PC-3 (cell line): ENCODE data around the gene SERINC2. TPM values are rescaled to one million over a fixed set of nuclear protein-coding genes. Genes with fewer than 3 reads are reported as not detected.

Experiments
- ATAC-seq: fragments of 200-7000 bp; cut with Tn5 transposase; 2 replicates; pipeline ENCODE4 v1.9.1; 2020; ENCODE audit warnings: mild to moderate bottlenecking, moderate library complexity
- BruUV-seq: library from RNA; stranded (reverse); fragments of 400-500 nt; replicated peaks from 2 replicates; lab custom pipeline; 2021; lab: Mats Ljungman, UMichigan
- CTCF ChIA-PET: fragments of 300-600 bp; sonication (Branson Sonifier 250); formaldehyde crosslinking; loops from one replicate; lab custom pipeline; 2022; ENCODE audit warnings: antibody characterized with exemption; lab: Charles Lee
- POLR2A ChIA-PET: fragments of 300-600 bp; sonication (Branson Sonifier 250); formaldehyde crosslinking; loops from one replicate; lab custom pipeline; 2022; ENCODE audit warnings: antibody characterized with exemption; ENCODE audit not compliant: unreplicated experiment; lab: Charles Lee
- DNase-seq: peaks from one replicate; pipeline ENCODE4 v3.0.0-alpha.2; 2015
- H2AFZ ChIP-seq: fragments of 300-600 bp; sonication (generic); 2 replicates; pipeline ENCODE4 v1.6.0; 2016; ENCODE audit warnings: antibody characterized with exemption, low read length
- H3F3A ChIP-seq: fragments of 300-600 bp; sonication (generic); one replicate; pipeline ENCODE4 v1.6.0; 2017; ENCODE audit warnings: antibody characterized with exemption, low read length, control low read depth, mild to moderate bottlenecking; ENCODE audit not compliant: unreplicated experiment
- H3K27ac ChIP-seq: fragments of 300-600 bp; sonication (generic); 2 replicates; pipeline ENCODE4 v1.5.1; 2016; ENCODE audit warnings: mild to moderate bottlenecking, low read length
- H3K27me3 ChIP-seq: fragments of 300-600 bp; sonication (generic); 2 replicates; pipeline ENCODE4 v1.6.1; 2016; ENCODE audit warnings: low read length, mixed read lengths
- H3K36me3 ChIP-seq: fragments of 300-600 bp; sonication (generic); 2 replicates; pipeline ENCODE4 v1.6.1; 2016; ENCODE audit warnings: low read depth, mixed run types, low read length, mixed read lengths
- H3K4me1 ChIP-seq: fragments of 300-600 bp; sonication (generic); 2 replicates; pipeline ENCODE4 v1.5.1; 2016; ENCODE audit warnings: low read length; ENCODE audit not compliant: insufficient read depth
- H3K4me2 ChIP-seq: fragments of 300-600 bp; sonication (generic); 2 replicates; pipeline ENCODE4 v1.6.0; 2016; ENCODE audit warnings: low read length
- H3K4me3 ChIP-seq: fragments of 300-600 bp; sonication (generic); 2 replicates; pipeline ENCODE4 v1.5.1; 2016; ENCODE audit warnings: mild to moderate bottlenecking, low read length, mixed read lengths
- H3K79me2 ChIP-seq: fragments of 300-600 bp; sonication (generic); 2 replicates; pipeline ENCODE4 v1.6.1; 2017; ENCODE audit warnings: low read length, mixed read lengths
- H3K9ac ChIP-seq: fragments of 300-600 bp; sonication (generic); 2 replicates; pipeline ENCODE4 v1.6.0; 2016; ENCODE audit warnings: mild to moderate bottlenecking, low read length
- H3K9me2 ChIP-seq: fragments of 300-600 bp; sonication (generic); replicated peaks from 2 replicates; pipeline ENCODE4 v1.6.1; 2016; ENCODE audit warnings: mixed run types, low read length, mixed read lengths
- H3K9me3 ChIP-seq: fragments of 300-600 bp; sonication (generic); 2 replicates; pipeline ENCODE4 v1.6.1; 2016; ENCODE audit warnings: low read length, mixed read lengths
- H4K20me1 ChIP-seq: fragments of 300-600 bp; sonication (generic); 2 replicates; pipeline ENCODE4 v1.6.1; 2016; ENCODE audit warnings: low read length, mixed read lengths
- EZH2 ChIP-seq: fragments of 300-600 bp; sonication (generic); IDR thresholded peaks from one replicate; pipeline ENCODE4 v1.6.1; 2017; ENCODE audit warnings: antibody characterized with exemption, mild to moderate bottlenecking, low read length; ENCODE audit not compliant: unreplicated experiment
- EZH2phosphoT487 ChIP-seq: fragments of 300-600 bp; sonication (generic); IDR thresholded peaks from 2 replicates; pipeline ENCODE4 v1.6.1; 2018; ENCODE audit warnings: mild to moderate bottlenecking, antibody characterized with exemption, low read length, borderline replicate concordance
- intact Hi-C: fragments of 100-400 bp; cut with micrococcal nuclease; formaldehyde crosslinking; loops from 2 replicates; pipeline ENCODE4 v1.9.0; 2023
- total RNA-seq: library from RNA; depleted of rRNA; stranded (reverse); fragments of >200 nt; gene quantifications from 2 replicates; pipeline ENCODE4 v1.2.3, GENCODE V29; 2014
- TF ChIP-seq, protein P1 (sequence below): fragments of 300-600 bp; sonication (generic); conservative IDR thresholded peaks from 2 replicates; pipeline ENCODE4 v1.5.1; 2017; ENCODE audit warnings: antibody characterized with exemption, low read depth, mild to moderate bottlenecking, low read length

SERINC2 gene
- total RNA-seq, 1 experiment from 2014 or later = 51.5 TPM

DNA sequence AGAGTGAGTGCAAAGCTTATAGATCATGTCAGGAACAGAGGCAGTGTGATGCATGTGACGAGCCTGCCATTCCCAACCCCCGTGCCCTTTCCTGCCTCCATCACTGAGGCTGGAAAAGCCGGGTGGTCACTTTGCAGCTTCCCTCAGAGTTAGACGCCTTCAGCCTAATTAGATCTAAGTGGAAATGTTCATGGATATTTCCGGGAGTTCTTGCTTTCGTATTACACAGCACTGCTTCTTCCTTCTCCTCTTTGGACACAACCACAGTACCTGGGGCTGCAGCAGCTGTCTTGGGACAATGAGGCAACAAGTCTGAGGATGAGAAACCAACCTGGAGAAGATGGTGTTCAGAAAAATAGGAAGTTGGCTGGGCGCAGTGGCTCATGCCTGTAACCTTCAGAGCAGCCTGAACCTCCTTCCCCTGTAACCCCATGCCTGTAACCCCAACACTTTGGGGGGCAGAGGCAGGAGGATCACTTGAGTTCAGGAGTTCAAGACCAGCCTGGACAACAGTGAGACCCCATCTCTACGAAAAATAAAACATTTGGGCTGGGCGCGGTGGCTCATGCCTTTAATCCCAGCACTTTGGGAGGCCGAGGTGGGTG, 24.5 kb downstream of the SERINC2 start:
- CTCF ChIA-PET = no interaction called here

DNA sequence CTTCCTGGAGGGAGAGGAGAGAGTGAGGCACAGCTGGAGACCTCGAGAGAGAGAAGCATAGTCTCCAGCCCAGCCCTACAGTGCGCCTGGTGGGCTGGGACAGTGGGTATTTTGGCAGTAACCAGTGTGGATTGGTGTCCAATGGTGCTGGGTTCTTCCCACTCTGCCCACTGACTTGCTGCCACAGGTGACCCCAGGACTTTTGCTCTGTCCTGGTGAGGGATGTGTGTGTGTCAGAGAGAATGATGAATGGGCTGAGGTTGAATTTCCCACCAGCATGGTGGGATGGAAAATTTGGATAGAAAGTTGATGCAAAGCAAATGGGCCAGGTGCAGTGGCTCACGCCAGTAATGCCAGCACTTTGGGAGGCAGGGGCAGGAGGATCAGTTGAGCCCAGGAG, 26.3 kb downstream of the SERINC2 start:
- TF ChIP-seq EZH2phosphoT487 = no peak
- no peak for TF ChIP-seq EZH2
- TF ChIP-seq, protein P1, sequence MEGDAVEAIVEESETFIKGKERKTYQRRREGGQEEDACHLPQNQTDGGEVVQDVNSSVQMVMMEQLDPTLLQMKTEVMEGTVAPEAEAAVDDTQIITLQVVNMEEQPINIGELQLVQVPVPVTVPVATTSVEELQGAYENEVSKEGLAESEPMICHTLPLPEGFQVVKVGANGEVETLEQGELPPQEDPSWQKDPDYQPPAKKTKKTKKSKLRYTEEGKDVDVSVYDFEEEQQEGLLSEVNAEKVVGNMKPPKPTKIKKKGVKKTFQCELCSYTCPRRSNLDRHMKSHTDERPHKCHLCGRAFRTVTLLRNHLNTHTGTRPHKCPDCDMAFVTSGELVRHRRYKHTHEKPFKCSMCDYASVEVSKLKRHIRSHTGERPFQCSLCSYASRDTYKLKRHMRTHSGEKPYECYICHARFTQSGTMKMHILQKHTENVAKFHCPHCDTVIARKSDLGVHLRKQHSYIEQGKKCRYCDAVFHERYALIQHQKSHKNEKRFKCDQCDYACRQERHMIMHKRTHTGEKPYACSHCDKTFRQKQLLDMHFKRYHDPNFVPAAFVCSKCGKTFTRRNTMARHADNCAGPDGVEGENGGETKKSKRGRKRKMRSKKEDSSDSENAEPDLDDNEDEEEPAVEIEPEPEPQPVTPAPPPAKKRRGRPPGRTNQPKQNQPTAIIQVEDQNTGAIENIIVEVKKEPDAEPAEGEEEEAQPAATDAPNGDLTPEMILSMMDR = no peak
- no peaks in the 10 kb centered on the region for H4K20me1 ChIP-seq
- ATAC-seq = no peak
- no peak overlapping the region for H2AFZ ChIP-seq
- no peaks in the 10 kb centered on the region for H3K9me2 ChIP-seq
- ChIA-PET CTCF (no interaction called here), POLR2A (no interaction called here)
- no peaks in the 10 kb centered on the region for H3K9me3 ChIP-seq
- H3K27ac ChIP-seq = no peak overlapping the region
- intact Hi-C loops = no loop called here
- no peaks in the 10 kb centered on the region for H3K36me3 ChIP-seq
- no peaks in the 10 kb centered on the region for H3K4me1 ChIP-seq
- BruUV-seq = no TSS peak
- no peaks in the 10 kb centered on the region for H3K79me2 ChIP-seq
- H3K4me2 ChIP-seq = no peak overlapping the region
- no peak for DNase-seq
- H3K4me3 ChIP-seq = no peak overlapping the region
- no peaks in the 10 kb centered on the region for H3K27me3 ChIP-seq
- no peaks in the 10 kb centered on the region for H3F3A ChIP-seq
- no peak overlapping the region for H3K9ac ChIP-seq

More for the DNA sequence above, 24.5 kb downstream of the SERINC2 start:
- H3K9ac ChIP-seq = no peak overlapping the region
- no peaks in the 10 kb centered on the region for H3K9me3 ChIP-seq
- H3K27ac ChIP-seq = no peak overlapping the region
- no peaks in the 10 kb centered on the region for H3K79me2 ChIP-seq
- no peaks in the 10 kb centered on the region for H3K36me3 ChIP-seq
- no peaks in the 10 kb centered on the region for H3K9me2 ChIP-seq
- H3K4me1 ChIP-seq = no peaks in the 10 kb centered on the region
- TF ChIP-seq, protein P1 = no peak
- TF ChIP-seq EZH2 (no peak), EZH2phosphoT487 (no peak)
- H3F3A ChIP-seq = no peaks in the 10 kb centered on the region
- POLR2A ChIA-PET = no interaction called here
- no peaks in the 10 kb centered on the region for H3K27me3 ChIP-seq
- intact Hi-C loops = no loop called here
- BruUV-seq = no TSS peak
- H3K4me2 ChIP-seq = no peak overlapping the region
- no peak overlapping the region for H3K4me3 ChIP-seq
- H2AFZ ChIP-seq = no peak overlapping the region
- ATAC-seq (no peak), DNase-seq (no peak)
- H4K20me1 ChIP-seq = no peaks in the 10 kb centered on the region

DNA sequence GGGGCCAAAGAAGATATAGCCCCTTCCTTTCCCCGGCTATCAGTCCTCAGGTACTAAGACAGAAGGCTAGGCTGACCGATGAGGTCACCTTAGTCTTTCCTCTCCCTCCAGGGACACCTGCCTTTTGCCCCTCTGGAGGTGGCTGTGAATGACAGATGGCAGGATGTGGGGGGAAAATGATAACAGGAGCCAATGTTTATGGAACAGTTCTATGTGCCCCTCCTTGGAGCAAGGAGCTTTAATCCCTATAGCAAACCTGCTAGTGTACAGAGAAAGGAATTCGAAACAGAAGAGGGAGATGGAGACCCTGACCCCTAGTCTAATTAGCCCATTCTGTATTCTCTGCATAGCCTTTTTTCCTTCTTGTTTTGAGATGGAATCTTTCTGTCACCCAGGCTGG, 28.1 kb downstream of the SERINC2 start:
- Histone ChIP-seq H3K9ac (no peak overlapping the region), H3K27ac (no peak overlapping the region), H3K9me3 (no peaks in the 10 kb centered on the region), H2AFZ (no peak overlapping the region), H3K4me3 (no peak overlapping the region), H3K9me2 (no peaks in the 10 kb centered on the region), H3K79me2 (no peaks in the 10 kb centered on the region), H3K36me3 (no peaks in the 10 kb centered on the region), H3F3A (no peaks in the 10 kb centered on the region), H3K27me3 (no peaks in the 10 kb centered on the region), H4K20me1 (no peaks in the 10 kb centered on the region), H3K4me1 (no peaks in the 10 kb centered on the region), H3K4me2 (no peak overlapping the region)
- intact Hi-C loops = no loop called here
- CTCF ChIA-PET = no interaction called here
- BruUV-seq = no TSS peak
- TF ChIP-seq EZH2 = no peak
- TF ChIP-seq, protein P1 = no peak
- TF ChIP-seq EZH2phosphoT487 = no peak
- POLR2A ChIA-PET = no interaction called here
- ATAC-seq (no peak), DNase-seq (no peak)
